Left lobe of liver (tissue), 2 donors: Measurements from ENCODE around the gene UBE3B. TPM values are rescaled to one million over a fixed set of nuclear protein-coding genes. Genes with fewer than 3 reads are reported as not detected.

Experiments
- ATAC-seq: fragments of 200-7000 bp; cut with Tn5 transposase; one replicate; pipeline ENCODE4 v1.9.1; 2020; ENCODE audit warnings: mild to moderate bottlenecking, moderate library complexity
- DNase-seq: peaks from one replicate; pipeline ENCODE4 v3.0.0-alpha.2; 2020; ENCODE audit warnings: low spot score
- total RNA-seq: library from RNA; stranded (reverse); gene quantifications from one replicate; pipeline ENCODE4 v1.2.1, GENCODE V29; 2021
- donor health status: DM: no; HTN: no; CAD: no; lungs with moderate emphysema.
- donor health status: DM: no; HTN: yes; CAD: no.

UBE3B gene
- total RNA-seq, 1 donor from 2014 or later = 19.2 TPM

DNA sequence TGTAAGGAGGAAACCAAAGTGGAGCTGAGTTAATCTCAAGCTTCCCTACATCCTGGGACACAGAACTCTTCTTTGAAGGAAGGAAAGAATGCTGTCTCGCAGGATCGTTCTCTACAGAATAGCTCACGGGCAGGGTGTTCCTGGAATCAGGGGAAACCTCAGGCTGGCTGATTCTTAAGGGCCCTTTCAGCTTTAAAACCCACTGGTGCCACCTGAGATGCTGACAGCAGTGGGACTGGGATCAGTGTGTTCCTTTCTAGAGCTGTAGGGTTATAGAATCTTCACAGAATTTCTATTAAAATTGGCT, 47.8 kb downstream of the UBE3B start:
- no peak for DNase-seq
- no peak for ATAC-seq

DNA sequence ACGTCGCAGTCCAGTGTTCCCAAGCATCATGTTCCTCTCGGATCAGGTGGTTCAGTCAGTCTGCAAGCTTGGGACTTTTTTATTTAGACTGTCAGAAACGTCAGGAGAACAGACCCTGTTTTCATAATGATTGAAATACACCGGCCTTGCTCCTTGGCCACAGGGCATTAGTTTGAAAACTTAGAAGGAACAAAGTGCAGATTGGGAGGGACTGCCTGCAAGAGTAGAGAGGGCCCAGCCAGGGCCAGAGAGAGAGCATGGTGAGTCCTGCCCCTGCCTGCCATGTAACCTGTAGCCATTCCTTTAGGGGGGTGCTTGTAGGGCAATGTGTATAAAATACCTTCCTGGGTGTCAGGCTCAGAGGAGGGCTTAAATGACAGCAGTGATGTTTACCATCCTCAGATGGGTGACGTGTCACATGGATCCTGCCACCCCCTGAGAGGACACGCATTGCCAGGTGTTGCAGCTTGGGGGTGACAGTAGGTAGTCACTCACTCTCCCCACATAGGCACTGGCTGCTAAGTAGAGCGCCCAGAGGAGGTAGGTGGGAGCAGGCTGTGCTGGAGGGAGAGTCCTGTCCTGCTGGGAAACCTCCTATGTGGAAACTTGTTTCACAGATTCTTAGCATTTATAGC, 50.2 kb downstream of the UBE3B start:
- ATAC-seq (peak; percentile 23), DNase-seq (no peak)

DNA sequence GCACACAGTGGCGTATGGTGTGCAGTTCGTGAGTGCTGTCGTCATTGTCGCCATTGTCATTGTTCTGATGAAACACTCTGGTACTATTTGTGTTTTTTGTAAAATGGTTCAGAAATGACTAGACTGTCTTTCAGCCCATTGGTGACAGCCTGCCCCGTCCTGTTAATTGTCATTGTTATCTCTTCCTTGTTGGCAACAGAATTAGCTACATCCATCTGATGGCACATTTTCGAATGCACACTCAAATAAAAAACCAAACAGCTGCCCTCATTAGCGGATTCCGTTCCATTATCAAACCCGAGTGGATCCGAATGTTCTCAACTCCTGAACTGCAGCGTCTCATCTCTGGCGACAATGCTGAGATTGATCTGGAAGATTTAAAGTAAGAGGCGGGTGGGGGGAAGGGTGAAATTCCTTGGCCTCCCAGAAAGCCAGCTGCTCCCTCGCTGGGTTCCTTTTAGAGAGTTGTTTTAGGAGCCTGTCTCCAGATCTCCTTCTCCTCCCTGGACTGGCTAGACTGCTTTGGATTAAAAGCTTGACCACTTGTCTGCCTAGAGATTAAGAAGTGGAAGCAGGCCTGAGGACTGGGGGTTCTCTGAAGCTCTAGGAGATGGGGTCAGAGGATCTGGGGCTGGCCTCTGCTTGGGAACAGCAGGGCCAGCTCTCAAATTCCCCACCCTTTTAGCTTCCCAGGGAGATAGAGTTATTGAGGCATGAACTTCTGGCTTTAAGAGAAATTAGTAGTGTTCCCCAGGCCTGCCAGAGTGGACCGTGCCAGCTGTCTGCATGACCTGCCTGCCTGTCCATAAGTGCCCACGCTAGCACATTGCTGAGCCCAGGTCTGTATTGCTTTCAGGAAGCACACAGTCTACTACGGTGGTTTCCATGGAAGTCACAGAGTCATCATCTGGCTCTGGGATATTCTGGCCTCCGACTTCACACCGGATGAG, 52.5 kb downstream of the UBE3B start:
- ATAC-seq = no peak
- no peak for DNase-seq

DNA sequence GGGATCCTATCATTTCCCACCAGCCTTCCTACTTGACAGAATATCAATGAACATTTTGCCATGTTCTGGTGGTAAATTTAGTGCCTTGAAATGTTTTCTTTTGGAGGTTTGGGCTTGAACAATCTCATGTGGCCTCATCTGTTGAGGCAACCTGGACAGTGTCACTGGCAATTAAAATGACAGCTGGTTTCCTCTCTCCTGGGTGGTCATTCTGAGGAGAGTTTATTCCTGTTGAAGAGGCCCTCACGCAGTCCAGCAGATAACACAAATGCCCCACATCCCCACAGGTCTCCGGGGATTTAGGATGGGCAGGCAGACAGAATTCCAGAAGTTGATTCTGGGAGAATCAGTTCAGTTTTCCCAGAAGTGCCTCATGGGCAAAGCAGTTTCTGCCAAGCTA, 54.0 kb downstream of the UBE3B start:
- no peak for DNase-seq
- ATAC-seq = no peak

DNA sequence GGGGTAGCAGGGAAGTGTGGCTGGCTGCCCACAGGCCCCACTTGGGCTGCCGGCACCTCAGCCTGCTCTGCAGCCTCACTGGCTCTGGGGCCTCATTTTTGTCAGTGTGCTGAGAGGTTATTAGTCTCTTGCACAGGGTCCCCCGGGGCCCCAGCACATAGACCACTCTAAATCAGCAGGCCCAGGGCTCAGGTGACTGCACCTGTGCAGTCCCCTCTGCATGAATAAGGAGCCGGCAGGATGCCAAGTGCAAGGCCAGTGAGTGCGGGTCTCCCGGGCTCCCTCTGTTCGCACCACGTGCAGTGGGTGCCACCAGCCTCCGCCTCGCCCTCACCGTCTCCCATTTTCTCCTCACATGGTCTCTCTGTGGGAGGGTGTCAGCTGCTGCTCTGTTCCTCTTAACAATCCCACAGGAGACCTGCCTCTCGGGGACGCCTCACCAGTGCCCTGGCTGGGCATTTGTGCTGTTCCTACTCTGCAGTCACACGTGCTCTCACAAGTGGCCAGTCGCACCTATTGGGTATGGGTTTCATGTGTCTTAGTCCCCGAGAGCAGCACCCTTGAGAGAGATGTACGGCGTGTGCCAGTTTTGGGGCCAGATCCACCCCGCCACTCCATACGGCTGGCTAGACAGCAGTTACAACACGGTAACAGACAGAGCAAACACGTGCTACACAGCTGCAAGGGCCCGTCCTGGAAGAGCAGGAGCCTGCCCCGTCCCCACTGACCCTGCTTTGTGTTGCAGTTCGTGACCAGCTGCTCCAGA, 55.5 kb downstream of the UBE3B start:
- ATAC-seq = no peak

DNA sequence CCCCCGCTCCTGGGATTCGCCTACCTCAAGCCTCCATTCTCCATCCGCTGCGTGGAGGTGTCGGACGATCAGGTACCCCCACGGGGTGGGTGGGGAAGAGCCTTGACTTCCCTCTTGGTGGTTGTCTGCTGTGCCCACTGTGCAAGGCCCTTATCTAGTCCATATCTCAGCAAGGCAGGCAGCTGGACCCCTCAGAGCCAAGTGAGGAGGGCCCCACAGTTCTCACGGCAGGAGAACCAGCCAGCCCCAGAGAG, 56.0 kb downstream of the UBE3B start:
- DNase-seq (no peak), ATAC-seq (no peak)

More for the DNA sequence above, 55.5 kb downstream of the UBE3B start:
- no peak for DNase-seq

DNA sequence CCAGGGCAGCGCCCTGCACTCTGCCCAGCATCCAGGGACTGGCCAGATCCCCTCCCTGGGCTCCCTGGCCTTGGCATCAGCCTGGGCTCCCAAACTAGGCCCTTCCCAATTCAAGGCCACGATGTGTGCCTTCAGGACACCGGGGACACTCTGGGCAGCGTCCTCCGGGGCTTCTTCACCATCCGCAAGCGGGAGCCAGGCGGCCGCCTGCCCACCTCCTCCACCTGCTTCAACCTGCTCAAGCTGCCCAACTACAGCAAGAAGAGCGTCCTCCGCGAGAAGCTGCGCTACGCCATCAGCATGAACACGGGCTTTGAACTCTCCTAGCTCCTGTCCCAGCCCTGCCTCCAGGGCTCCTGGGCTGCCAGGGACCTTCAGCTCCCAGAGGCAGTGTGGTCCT, 57.0 kb downstream of the UBE3B start:
- ATAC-seq (no peak), DNase-seq (no peak)

DNA sequence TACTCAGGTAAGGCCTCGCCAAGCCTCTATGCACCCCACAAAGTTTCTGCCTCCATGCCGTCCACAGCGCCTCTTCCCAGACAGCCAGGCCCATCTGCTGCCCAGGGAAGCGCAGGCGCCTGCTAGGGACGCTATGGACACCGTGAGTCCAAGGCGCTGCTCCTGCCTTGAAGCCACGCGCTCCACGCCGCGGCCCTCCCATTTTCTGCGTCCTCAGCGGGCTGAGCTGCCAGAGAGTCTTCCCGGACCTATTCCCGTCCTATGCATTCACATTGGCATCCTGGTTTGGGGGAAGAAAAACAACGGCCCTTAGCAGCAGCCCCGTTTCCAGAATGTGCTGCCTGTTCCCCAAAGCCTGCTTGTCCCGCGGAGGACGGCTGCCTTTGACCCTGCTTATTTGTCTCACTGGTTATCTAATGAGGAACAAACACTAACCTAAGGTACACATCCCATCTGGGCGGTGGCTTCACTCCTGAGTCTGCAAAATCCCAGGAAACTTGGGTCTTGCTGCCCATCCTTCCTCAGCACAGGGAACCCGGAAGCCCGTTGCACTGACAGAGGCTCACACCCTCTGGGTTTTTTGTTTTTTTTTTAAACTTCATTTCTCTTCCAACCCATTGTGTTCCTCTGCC, 57.9 kb downstream of the UBE3B start:
- no peak for DNase-seq

DNA sequence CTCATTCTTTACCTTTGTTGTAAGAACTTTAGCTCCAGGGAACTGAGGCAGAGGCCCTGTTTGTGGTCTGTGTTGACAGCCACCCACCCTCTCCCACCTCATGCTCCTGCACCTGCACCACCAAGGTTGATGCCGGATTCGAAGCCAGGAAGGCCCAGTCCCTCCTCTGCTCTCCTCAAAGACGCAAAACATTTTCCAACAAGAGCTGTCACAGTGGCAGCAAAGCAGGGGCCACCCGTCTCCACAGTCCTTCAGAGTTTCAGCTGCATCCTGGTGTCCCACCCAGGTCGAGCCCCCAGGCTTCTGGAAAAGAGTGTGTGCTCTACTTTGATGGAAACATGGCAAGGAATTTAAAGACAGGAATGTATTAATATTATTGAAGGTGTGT, 58.4 kb downstream of the UBE3B start:
- ATAC-seq = no peak

More for the DNA sequence above, 57.9 kb downstream of the UBE3B start:
- peak; percentile 17 for ATAC-seq

DNA sequence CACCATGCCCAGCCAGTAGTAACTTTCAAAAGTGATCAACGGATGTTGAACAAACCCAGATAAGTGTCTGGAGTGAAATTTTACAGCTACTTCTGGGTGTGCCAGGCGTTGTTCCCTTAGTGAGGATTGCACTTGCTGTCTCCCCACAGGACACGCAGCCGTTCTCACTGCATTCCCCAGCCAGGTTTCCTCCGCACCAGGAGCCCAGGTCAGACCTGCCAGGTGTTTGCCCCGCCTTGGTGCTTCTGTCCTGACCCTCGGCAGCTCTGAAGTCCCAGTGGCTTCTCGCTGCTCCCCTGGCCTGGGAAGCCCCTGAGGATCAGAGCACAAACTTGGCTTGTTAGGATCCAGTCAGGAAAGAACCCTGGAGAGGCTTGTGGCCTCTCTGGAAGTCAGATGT, 59.7 kb downstream of the UBE3B start:
- no peak for ATAC-seq
- DNase-seq = no peak

More for the DNA sequence above, 58.4 kb downstream of the UBE3B start:
- no peak for DNase-seq

DNA sequence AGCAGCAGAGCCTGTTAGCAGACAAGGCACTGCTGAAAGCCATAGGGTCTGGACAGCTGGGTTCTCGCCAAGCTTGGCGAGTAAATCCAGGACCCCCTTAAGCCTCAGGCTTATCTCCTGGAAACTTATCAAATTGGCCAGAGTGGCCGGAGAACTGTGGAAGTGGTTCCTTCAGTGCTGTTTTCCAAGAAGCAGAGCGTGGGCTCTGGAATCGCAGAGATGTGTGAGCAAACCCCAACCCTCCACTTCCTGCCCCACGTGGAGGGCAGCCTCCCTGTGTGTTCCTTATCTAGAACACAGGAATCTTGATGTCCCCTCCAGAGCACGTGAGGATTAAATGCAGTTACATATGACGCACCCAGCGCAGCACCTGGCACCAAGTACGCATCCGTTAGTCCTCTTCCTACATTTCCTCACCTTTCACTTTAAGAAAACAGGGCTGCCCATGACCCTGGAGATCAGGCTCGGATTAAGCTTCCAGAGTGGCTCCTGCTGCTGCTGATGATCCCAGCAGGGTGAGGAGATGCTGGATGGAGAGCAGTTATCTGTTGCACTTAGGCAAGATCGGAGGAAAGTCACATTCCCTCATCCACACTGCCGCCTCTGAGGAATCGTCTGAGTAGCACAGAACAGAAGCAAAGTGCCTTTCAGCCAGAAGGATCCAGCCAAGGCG, 60.9 kb downstream of the UBE3B start:
- DNase-seq (no peak), ATAC-seq (no peak)

DNA sequence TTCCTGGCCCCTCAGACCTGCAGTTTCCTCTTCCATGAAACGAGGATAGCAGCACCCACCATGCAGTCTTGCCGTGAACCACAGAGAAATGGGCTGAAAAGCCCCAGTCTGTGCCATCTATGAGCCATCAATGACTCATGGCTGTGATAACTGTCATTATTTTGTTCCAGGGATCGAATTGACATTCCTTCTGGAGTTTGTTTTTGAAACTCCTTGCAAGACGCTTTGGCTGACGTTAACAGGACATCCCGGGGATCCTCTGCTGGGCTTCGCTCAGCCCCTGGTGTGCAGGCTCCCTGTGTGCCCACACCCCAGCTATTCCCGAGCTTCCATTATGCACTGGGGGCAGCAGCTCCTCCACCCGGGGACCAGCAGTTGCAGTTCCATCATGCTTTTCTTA, 62.1 kb downstream of the UBE3B start:
- DNase-seq = no peak
- ATAC-seq = no peak

DNA sequence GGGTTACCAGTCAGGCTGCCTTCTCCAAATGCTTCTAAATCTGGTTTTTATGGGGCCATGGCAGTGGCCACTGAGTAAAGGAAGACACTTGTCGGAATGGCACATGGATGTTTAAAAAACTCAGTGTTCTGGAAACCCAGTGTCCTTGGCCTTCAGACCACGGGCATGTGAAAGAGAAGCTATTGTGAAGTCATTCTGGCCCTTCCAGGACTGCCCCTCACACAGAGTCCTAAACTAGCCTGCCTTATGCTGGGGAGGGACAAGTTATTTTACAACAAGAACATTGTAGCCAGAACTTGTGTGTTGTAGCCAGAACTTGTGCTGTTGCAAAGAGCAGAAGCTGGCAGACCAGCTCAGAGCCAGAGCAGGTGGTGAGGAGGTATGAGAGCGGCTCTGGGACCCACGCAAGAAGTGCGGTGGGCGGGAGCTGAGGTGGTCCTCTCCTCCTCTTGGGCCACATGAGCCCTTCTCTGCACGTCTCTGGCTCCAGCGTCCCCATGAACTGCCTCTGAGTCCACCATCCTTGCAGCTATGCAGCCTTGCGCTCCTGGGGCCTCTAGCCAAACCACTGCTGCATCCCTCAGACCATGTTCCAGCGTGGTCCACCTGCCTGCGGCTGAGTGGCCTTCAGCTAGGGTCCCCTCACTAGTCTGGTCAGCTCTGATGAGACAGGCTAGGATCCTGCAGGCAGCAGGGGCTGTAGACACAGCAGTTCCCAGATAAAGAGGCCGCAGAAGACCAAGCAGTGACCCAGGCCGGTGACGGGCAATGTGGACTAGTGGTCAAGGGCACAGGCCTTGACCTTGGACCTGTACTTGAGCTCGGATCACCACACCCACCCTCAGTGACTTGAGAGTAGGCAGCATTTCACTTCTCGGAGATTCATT, 63.3 kb downstream of the UBE3B start:
- ATAC-seq (no peak), DNase-seq (no peak)

DNA sequence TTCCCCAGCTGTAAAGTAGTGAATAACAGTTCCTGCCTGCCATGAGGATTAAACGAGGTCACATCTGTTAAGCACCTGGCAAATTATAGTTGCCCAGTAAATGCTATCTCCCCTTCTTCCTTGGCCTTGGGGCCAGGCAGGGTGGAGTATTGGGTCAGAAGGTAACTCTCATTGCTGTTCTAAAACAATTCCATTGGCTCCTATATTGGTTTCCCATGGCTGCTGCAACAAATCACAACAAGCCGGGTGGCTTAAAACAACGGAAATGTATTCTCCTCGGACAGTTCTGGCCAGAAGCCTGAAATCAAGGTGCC, 63.9 kb downstream of the UBE3B start:
- no peak for ATAC-seq

DNA sequence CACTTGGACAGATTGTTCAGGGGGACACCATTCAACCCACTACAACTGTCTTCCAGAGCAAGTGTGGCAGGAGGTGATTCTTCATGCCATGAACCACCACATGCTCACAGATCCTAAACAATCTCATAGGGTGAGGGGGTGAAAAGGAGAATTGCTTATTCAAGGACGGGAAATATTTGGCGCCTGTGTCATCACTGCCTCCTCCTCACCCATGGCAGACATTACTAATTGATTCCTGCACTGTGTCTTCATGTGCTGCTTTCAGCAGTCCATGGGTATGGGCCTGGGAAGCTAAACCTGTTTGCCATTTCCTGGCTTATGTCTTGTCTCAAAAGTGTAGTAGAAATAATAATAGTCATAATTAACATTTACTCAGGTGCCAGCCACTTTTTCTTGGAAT, 64.6 kb downstream of the UBE3B start:
- no peak for DNase-seq
- no peak for ATAC-seq

More for the DNA sequence above, 63.9 kb downstream of the UBE3B start:
- DNase-seq = no peak

DNA sequence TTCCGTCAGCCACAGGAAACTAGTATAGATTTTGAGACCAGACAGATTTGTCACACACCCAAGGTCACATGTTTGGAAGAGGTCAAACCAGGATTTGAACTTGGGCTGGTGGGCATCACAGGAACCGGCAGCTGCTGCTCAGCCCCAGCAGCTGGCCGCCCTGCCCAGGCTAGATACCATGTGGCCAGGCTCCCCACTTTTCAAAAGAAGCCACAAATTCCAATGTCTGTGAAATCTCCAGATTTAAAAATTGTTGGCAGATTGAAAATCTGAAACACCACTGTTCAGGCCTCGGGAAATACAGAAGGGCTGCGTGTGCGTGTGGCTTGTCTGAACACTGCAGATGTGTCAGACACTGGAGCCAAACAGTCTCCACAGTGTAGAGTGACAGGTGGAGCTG, 65.4 kb downstream of the UBE3B start:
- ATAC-seq (no peak), DNase-seq (no peak)

DNA sequence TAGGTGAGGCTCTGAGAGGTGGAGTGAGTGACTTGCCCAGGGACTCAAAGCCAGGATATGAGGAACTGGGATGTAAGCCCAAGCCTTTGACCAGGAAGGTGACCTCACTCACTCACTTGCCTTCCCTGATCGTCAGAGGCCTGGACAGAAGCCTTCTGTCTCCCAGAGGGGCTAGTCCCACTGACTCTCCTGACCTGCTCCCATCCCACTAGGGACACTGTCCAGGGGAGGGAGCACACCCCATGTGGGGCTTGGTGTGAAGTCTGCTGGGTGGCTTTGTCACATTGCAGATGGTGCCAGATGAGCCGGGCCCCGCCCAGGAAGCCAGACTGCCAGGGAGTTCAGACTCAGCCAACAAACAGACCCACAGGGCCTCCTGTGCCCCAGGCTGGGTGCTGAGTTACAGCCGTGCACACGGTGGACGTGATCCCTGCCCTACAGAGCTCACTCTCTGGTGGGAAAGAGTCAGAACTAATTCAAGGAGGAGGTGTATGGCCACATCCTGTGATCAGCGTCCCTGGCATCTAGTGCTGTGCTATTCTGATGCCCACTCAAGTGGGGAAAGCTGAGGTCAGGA, 67.6 kb downstream of the UBE3B start:
- DNase-seq (no peak), ATAC-seq (peak; percentile 66)

DNA sequence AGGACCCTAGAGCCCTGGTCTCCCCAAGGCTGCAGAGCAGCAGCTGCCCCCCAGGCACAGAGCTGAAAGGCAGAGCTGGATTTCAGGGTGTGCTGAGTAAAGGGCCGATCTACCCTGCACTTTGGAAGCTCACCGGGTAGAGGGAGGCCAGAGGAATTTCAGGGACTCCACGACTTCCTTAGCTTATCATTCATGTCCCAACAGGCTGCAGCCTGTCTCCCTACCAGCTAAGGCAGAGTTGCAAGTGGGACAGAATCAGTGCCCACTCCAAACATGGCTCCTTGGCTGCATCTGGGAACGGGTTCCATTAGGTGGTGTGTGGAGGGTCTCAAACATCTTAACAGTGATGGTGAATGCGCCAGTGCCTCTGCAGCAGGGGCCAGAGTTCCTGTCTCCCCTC, 68.4 kb downstream of the UBE3B start:
- ATAC-seq (no peak), DNase-seq (no peak)

DNA sequence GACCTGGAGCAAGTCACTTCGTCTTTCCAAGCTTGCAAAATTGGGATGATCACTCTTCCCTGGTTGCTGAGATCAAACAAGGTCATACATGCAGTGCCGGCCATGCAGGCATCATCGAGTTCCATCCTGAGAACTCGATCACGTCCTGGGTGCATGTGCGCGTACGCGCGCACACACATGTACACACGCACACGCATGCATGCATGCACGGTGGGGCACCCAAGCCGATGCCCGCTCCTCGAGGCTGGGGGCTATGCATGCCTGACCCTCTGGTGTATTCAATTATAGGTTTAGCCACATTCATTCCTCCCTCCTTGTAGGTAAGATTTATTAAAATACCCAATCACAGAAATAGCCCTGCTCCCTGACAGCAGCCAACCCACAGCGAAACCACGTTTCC, 69.9 kb downstream of the UBE3B start:
- DNase-seq (no peak), ATAC-seq (no peak)

DNA sequence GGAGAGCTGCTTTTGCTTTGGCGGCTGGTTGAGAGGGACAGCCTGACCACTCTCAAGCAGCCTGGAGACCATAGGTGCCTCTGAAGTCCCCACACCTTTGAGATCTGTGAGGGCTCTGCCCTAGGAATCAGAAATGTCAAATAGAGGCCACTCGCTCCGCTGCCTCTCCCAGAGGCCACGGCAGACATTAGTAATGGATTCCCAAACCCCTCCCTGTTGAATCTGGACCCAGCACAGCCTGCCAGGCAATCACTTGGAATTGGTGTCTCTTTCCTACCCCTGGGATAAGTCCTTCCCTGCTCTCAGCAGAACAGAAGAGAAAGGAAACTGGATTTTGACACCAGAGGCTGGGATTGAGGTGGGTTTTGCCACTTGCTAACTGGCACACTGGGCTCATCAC, 70.8 kb downstream of the UBE3B start:
- ATAC-seq = no peak
- DNase-seq = no peak
